ENCODE measurements around the gene DLGAP3.

Gene DLGAP3

GRCh38 chr1:34918386-34918976 is 11.0 kb downstream of the DLGAP3 start:
- peaks cover 41% of the 10 kb centered on the region for H3K27me3 Mint-ChIP-seq (ENCODE audit: low read depth)
- no peaks in the 10 kb centered on the region for H3K4me1 Mint-ChIP-seq
- H3K27ac Mint-ChIP-seq = no peak overlapping the region
- H3K4me3 Mint-ChIP-seq = no peak overlapping the region
- no peaks in the 10 kb centered on the region for H3K9me3 Mint-ChIP-seq
- TF ChIP-seq CTCF (IDR thresholded peaks at IDR 0.05; ENCODE audit: unreplicated experiment in 3 of 3) = no peak
- no peaks in the 10 kb centered on the region for H3K36me3 Mint-ChIP-seq (ENCODE audit: low read depth)

DNA sequence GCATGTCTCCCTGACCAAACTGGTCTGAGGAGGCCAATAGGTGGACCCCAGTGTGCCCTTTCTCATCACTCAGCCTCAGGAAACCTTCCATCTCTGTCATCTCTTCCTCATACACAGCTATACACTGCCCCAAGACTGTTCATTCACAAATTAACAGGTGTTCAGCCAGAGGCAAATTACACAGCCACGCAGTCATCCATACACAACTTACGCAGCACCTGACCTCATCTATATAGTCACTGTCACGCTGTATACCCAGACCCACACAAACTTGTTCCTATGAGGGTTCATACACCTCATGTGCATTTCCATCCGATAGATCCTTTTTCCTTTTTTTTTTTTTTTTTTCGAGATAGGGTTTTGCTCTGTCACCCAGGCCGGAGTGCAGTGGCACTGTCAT is 12.4 kb downstream of the DLGAP3 start:
- TF ChIP-seq CTCF (IDR thresholded peaks at IDR 0.05; ENCODE audit: unreplicated experiment in 3 of 3) = no peak
- Mint-ChIP-seq H3K27me3 (ENCODE audit: low read depth) (peaks cover 37% of the 10 kb centered on the region), H3K9me3 (no peaks in the 10 kb centered on the region), H3K4me3 (no peak overlapping the region), H3K4me1 (no peaks in the 10 kb centered on the region), H3K27ac (no peak overlapping the region), H3K36me3 (ENCODE audit: low read depth) (no peaks in the 10 kb centered on the region)

GRCh38 chr1:34916104-34916503 is 13.3 kb downstream of the DLGAP3 start:
- no peak for TF ChIP-seq CTCF (IDR thresholded peaks at IDR 0.05; ENCODE audit: unreplicated experiment in 3 of 3)
- Mint-ChIP-seq H3K27ac (no peak overlapping the region), H3K4me3 (no peak overlapping the region), H3K36me3 (ENCODE audit: low read depth) (no peaks in the 10 kb centered on the region), H3K9me3 (no peaks in the 10 kb centered on the region), H3K4me1 (no peaks in the 10 kb centered on the region), H3K27me3 (ENCODE audit: low read depth) (peaks cover 33% of the 10 kb centered on the region)

GRCh38 chr1:34915521-34915920 is 13.9 kb downstream of the DLGAP3 start:
- Mint-ChIP-seq H3K4me3 (no peak overlapping the region), H3K4me1 (no peaks in the 10 kb centered on the region), H3K9me3 (no peaks in the 10 kb centered on the region), H3K27ac (no peak overlapping the region), H3K27me3 (ENCODE audit: low read depth) (peaks cover 30% of the 10 kb centered on the region), H3K36me3 (ENCODE audit: low read depth) (no peaks in the 10 kb centered on the region)
- TF ChIP-seq CTCF (IDR thresholded peaks at IDR 0.05; ENCODE audit: unreplicated experiment in 3 of 3) = no peak

- no peak for TF ChIP-seq CTCF (IDR thresholded peaks at IDR 0.05; ENCODE audit: unreplicated experiment in 3 of 3)
- H3K4me1 Mint-ChIP-seq = no peaks in the 10 kb centered on the region
- no peaks in the 10 kb centered on the region for H3K36me3 Mint-ChIP-seq (ENCODE audit: low read depth)
- H3K4me3 Mint-ChIP-seq = no peak overlapping the region
- H3K27ac Mint-ChIP-seq = no peak overlapping the region
- H3K27me3 Mint-ChIP-seq (ENCODE audit: low read depth) = peaks cover 30% of the 10 kb centered on the region
- no peaks in the 10 kb centered on the region for H3K9me3 Mint-ChIP-seq
Measured at GRCh38 chr1:34914958-34915357, 14.5 kb downstream of the DLGAP3 start.

DNA sequence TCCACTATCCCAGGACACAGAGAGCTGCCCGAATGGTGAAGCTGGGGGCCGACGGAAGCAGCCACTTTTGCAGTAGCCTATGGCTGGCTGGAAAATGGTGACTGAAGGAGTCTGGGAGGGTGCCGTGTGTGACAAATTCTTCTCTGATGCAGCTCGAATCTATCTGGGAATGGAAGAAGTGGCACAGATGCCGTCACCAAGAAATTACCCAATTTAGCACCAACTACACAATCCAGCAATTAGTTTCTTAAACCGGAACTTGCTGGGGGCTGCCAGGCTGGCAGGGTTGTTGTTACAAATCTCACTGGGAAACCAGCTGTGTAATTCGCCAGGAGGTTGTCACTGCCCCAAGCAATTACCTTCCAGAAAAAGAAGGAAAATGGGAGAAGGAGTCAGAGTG is 18.0 kb downstream of the DLGAP3 start:
- H3K27ac Mint-ChIP-seq = no peak overlapping the region
- H3K9me3 Mint-ChIP-seq = no peaks in the 10 kb centered on the region
- peaks cover 22% of the 10 kb centered on the region for H3K27me3 Mint-ChIP-seq (ENCODE audit: low read depth)
- no peak overlapping the region for H3K4me3 Mint-ChIP-seq
- TF ChIP-seq CTCF (IDR thresholded peaks at IDR 0.05; ENCODE audit: unreplicated experiment in 3 of 3) = no peak
- no peaks in the 10 kb centered on the region for H3K4me1 Mint-ChIP-seq
- no peaks in the 10 kb centered on the region for H3K36me3 Mint-ChIP-seq (ENCODE audit: low read depth)

Measured in nephron (organoid).